Osteocyte (in vitro differentiated cells): ENCODE results near the gene SLC22A23. TPM values are rescaled to one million over a fixed set of nuclear protein-coding genes. Genes with fewer than 3 reads are reported as not detected.

Experiments
- DNase-seq: peaks from one replicate; pipeline ENCODE4 v3.0.0; 2021; ENCODE audit warnings: mixed read lengths; ENCODE audit not compliant: unreplicated experiment; ENCODE audit errors: extremely low spot score
- H3K27ac Mint-ChIP-seq: one replicate; pipeline ENCODE4 v1.8.0; 2021; ENCODE audit warnings: mild to moderate bottlenecking, mixed read lengths; ENCODE audit not compliant: unreplicated experiment
- H3K27me3 Mint-ChIP-seq: one replicate; pipeline ENCODE4 v1.8.0; 2021; ENCODE audit warnings: mixed read lengths; ENCODE audit not compliant: unreplicated experiment
- H3K36me3 Mint-ChIP-seq: one replicate; pipeline ENCODE4 v1.8.0; 2021; ENCODE audit warnings: mixed read lengths; ENCODE audit not compliant: unreplicated experiment
- H3K4me1 Mint-ChIP-seq: one replicate; pipeline ENCODE4 v1.8.0; 2021; ENCODE audit warnings: mixed read lengths; ENCODE audit not compliant: unreplicated experiment
- H3K4me3 Mint-ChIP-seq: one replicate; pipeline ENCODE4 v1.8.0; 2021; ENCODE audit warnings: mild to moderate bottlenecking, moderate library complexity, mixed read lengths; ENCODE audit not compliant: unreplicated experiment
- H3K9me3 Mint-ChIP-seq: one replicate; pipeline ENCODE4 v1.8.0; 2021; ENCODE audit warnings: mixed read lengths; ENCODE audit not compliant: unreplicated experiment
- total RNA-seq: library from RNA; stranded (reverse); gene quantifications from 2 replicates; pipeline ENCODE4 v1.2.1, GENCODE V29; 2021
- TF ChIP-seq, protein P1 (sequence below): fragments of 200-600 bp; sonication (generic); IDR thresholded peaks from 2 replicates; pipeline ENCODE4 v1.5.0; 2021; ENCODE audit warnings: antibody characterized with exemption, mild to moderate bottlenecking, moderate library complexity

SLC22A23 gene
- total RNA-seq, 1 donor from 2014 or later: 10.4 TPM

DNA sequence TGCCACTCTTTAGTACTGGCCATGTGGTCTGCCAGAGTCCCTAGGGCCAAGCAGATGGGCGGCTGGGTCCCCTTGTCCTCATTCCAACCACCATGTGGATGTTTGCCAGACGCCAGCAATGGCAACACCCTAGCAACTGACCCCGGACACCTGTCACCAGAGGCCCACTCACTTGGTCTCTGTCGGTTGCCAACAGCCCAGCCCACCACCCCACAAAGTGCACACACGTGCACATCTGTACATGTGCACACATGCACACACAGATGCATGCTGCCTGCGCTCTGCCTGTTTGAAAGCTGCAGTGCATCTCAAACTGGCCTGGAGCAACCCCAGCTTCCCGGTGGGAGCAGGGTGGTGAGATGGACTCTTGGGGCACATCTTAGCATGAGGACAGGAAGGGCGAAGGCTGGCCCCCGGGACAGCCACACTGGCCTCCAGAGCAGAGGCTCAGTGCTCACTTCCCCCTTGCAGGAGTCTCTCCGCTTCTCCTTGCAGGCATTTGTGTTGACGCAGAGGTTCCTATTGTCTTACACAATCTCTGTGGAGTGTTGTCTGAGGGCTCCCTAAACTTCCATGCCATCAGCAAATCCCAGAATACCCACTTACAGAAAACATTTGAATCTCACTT lies 144.1 kb downstream of the SLC22A23 start:
- H3K9me3 Mint-ChIP-seq: no peaks in the 10 kb centered on the region
- no peaks in the 10 kb centered on the region for H3K27me3 Mint-ChIP-seq
- no peak for DNase-seq
- TF ChIP-seq, protein P1, sequence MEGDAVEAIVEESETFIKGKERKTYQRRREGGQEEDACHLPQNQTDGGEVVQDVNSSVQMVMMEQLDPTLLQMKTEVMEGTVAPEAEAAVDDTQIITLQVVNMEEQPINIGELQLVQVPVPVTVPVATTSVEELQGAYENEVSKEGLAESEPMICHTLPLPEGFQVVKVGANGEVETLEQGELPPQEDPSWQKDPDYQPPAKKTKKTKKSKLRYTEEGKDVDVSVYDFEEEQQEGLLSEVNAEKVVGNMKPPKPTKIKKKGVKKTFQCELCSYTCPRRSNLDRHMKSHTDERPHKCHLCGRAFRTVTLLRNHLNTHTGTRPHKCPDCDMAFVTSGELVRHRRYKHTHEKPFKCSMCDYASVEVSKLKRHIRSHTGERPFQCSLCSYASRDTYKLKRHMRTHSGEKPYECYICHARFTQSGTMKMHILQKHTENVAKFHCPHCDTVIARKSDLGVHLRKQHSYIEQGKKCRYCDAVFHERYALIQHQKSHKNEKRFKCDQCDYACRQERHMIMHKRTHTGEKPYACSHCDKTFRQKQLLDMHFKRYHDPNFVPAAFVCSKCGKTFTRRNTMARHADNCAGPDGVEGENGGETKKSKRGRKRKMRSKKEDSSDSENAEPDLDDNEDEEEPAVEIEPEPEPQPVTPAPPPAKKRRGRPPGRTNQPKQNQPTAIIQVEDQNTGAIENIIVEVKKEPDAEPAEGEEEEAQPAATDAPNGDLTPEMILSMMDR: no peak
- H3K36me3 Mint-ChIP-seq: no peaks in the 10 kb centered on the region
- H3K4me1 Mint-ChIP-seq: peaks cover 8% of the 10 kb centered on the region
- no peak overlapping the region for H3K27ac Mint-ChIP-seq
- no peak overlapping the region for H3K4me3 Mint-ChIP-seq

DNA sequence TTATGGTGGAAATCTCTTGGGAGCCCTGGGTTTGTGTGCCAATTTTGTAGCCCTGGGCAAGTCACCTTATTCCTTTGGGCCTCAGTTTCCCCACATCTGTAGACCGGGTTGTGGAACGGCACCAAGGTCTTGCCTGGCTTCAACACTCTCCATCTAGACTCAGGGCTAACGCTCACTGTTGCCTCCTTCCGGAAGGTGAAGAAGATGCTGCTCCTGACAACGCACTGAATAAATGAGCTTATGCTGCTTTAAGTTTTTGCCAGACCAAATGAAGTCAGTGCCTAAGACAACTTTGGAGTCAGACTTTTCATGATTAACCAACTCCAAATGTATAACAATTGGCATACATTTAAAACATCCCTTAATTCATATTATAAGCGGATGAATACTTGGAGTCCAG lies 145.0 kb downstream of the SLC22A23 start:
- TF ChIP-seq, protein P1: no peak
- Mint-ChIP-seq H3K4me3 (no peak overlapping the region), H3K4me1 (peaks cover 8% of the 10 kb centered on the region), H3K36me3 (no peaks in the 10 kb centered on the region), H3K9me3 (no peaks in the 10 kb centered on the region), H3K27me3 (no peaks in the 10 kb centered on the region), H3K27ac (no peak overlapping the region)
- DNase-seq: no peak

DNA sequence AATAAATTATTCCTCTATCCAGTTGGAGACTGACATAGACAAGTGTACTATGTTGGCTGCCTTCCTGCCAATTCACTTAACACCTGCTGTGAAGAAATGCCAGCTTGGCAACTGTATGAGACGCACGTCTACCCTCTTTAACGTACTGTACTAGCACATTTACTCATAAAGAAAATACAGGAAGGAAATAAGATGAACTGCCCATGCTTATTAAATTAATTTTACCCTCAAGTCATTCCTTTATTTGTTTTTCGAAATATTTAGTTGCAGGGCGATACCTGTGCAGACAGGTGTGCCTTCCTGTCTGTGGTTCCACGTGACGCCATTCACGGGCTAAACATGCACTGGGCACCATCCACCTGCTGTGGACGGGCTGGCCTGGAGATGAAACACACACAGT lies 146.1 kb downstream of the SLC22A23 start:
- Mint-ChIP-seq H3K4me1 (peaks cover 8% of the 10 kb centered on the region), H3K27me3 (no peaks in the 10 kb centered on the region), H3K4me3 (no peak overlapping the region), H3K36me3 (peaks cover under 1% of the 10 kb centered on the region), H3K9me3 (peaks cover 4% of the 10 kb centered on the region), H3K27ac (no peak overlapping the region)
- no peak for DNase-seq
- TF ChIP-seq, protein P1: no peak

DNA sequence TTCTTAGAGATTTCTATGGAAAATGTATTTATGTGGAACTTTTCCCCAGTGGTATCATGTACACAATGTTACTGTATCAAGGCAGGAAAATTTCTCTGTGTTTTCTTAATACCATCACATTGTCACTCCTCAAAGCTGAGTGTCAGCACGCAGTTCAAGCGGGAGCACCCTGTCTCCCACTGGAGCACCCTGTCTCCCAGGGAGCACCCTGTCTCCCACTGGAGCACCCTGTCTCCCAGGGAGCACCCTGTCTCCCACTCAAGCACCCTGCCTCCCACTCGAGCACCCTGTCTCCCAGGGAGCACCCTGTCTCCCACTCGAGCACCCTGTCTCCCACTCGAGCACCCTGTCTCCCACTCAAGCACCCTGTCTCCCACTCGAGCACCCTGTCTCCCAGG lies 146.8 kb downstream of the SLC22A23 start:
- no peak overlapping the region for H3K27ac Mint-ChIP-seq
- no peaks in the 10 kb centered on the region for H3K27me3 Mint-ChIP-seq
- no peak for DNase-seq
- H3K4me3 Mint-ChIP-seq: no peak overlapping the region
- H3K4me1 Mint-ChIP-seq: peaks cover 8% of the 10 kb centered on the region
- peaks cover 7% of the 10 kb centered on the region for H3K9me3 Mint-ChIP-seq
- peaks cover 4% of the 10 kb centered on the region for H3K36me3 Mint-ChIP-seq
- TF ChIP-seq, protein P1: no peak

DNA sequence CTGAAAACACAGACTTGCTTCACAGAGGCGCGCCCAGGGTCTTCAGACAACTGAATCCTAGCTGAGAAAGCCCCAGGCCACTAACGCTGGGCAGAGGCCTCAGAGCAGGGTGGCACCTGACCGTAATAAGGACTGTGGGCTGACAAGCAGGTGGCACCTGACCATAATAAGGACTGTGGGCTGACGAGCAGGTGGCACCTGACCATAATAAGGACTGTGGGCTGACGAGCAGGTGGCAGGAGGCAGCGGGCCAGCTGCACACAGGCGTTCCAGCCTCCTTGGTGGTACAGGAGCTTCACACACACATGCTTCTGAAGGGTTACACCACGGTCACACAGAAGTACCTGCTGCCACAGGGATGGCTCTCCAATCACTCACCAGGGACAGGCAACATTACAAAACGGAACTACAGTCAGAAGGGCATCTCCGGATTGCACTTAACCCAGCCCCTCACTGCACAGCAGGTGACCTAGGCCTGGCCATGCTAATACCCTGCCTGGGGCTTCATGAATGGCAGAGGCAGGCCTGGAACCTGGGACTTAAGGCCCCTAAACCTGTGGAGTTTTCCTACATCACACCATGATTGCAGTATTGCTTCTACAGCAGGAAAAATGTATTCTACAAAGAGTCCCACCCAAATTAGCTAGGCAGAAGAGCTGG lies 147.3 kb downstream of the SLC22A23 start:
- H3K4me3 Mint-ChIP-seq: no peak overlapping the region
- H3K9me3 Mint-ChIP-seq: peaks cover 7% of the 10 kb centered on the region
- no peaks in the 10 kb centered on the region for H3K27me3 Mint-ChIP-seq
- no peak overlapping the region for H3K27ac Mint-ChIP-seq
- no peak for DNase-seq
- H3K4me1 Mint-ChIP-seq: peaks cover 8% of the 10 kb centered on the region
- peaks cover 4% of the 10 kb centered on the region for H3K36me3 Mint-ChIP-seq
- TF ChIP-seq, protein P1: no peak
